ENCODE measurements around the gene CDK2. TPM values are rescaled to one million over a fixed set of nuclear protein-coding genes. Genes with fewer than 3 reads are reported as not detected.
A peak's percentile ranks its signal among the peaks of the same experiment; 100 is the strongest.

The CDK2 gene
- polyA plus RNA-seq, 2 of the 4 experiments (the other 2 are of a cell fraction): 51.0 to 53.8 TPM

DNA sequence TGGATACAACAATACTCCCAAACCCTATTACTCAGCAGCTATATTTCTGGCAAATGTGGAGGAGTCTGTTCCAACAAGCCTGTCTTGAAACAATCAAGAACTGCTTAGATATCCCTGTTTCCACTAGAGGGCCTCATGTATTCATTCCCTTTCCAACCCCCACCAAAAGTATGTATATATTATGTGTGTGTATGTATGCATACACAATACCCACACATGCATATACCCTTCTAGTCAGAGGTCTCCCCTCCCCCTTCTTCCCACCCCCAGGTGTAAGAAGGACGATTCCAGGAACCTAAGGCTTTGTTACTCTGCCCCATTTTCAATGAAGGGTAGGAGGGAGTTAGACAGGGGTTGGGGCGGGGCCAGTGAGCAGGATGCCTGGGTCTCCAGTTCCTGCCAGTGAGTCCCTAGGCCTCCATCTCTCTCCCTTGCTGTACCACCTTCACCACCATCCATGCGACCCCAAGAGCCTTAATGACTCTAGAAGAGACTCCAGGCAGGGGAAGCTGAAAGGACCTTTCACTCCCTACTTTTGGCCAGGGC, 35.8 kb upstream of the CDK2 start, which contains the start of gene DGKA:
DGKA (plus strand) TSS at position 392 of the 546 bp plus-strand sequence. CDS start 5,342 bp downstream, outside the sequence.
- Histone ChIP-seq H3K4me1 (peaks cover 42% of the 10 kb centered on the region), H3K4me3 (peak within 1 kb of the TSS; percentile 54), H3K4me2 (peak within 1 kb of the TSS; percentile 79), H3K9me3 (no peaks in the 10 kb centered on the region), H3K27ac (peak within 1 kb of the TSS; percentile 74 to 88)
- POLR2A ChIA-PET: interaction anchor here (0.7 to 1.3 kb wide), 2 partner anchors 113 kb away, joined by 4 read pairs; partner anchors contain the start of genes ORMDL2 and SARNP
- FAIRE-seq (no peak), ATAC-seq (peak; percentile 28 to 56; a peak in 4 of 6 replicates), DNase-seq (ENCODE audit: low read depth in 1 of 2, low spot score in 1 of 2) (peak; percentile 69 to 71)
- peak; percentile 46; the same call in 2 of the 3 replicates for TF ChIP-seq SMC3 (IDR thresholded peaks at IDR 0.05)
- peak; percentile 45 to 56; a peak in 4 of 5 replicates for TF ChIP-seq RAD21 (conservative IDR thresholded peaks at IDR 0.05 in 1 of 2, IDR thresholded peaks at IDR 0.05 in 1 of 2)
- no peak for TF ChIP-seq KDM5A (IDR thresholded peaks at IDR 0.05)
- peak; percentile 72 for TF ChIP-seq CTCF (IDR thresholded peaks at IDR 0.05)
- CTCF ChIA-PET: interaction anchor here (0.5 to 2.7 kb wide), 27 partner anchors 9 to 1826 kb away, joined by 3 to 48 read pairs (median 3); partner anchors contain the start of genes IKZF4, RAB5B and SUOX
- WGBS (ENCODE audit: missing lambda C conversion rate): 34% methylated on average over 3 of the region's 3 CpGs

DNA sequence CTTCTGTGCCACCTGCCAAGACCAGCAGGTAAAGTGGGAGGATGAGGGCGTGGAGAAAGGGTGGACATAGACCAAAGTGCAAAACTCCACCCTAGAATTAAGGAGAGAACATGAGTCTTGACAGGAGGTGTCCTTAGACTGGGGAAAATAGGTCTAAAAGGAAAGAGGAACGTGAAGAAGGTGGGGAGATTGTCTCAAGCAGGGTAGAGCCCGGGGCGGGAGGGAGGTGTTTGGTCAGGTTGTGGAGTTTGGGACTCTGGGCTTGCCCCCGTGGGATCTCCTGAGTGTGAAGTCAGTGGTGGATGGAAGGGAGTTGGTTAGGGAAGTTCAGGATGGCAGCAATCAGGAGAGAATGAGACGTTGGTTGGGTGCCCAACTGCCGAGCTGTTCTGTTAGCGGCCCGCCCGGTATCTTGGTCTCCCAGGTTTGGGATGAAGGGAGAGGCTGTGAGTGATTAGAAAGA, 35.3 kb upstream of the CDK2 start:
- ChIA-PET POLR2A (interaction anchor here (0.7 to 1.7 kb wide), 3 partner anchors 42 to 114 kb away, joined by 4 to 5 read pairs (median 4); partner anchors contain the start of genes DNAJC14, ORMDL2, RAB5B and SARNP), CTCF (interaction anchor here (0.6 to 2.7 kb wide), 19 partner anchors 8 to 1825 kb away, joined by 3 to 48 read pairs (median 3); partner anchors contain the start of genes IKZF4 and SUOX)
- H3K4me3 ChIP-seq: peak overlapping the region; percentile 54
- 23% methylated on average over 10 of the region's 10 CpGs for WGBS (ENCODE audit: missing lambda C conversion rate)
- ATAC-seq (no peak), FAIRE-seq (no peak), DNase-seq (ENCODE audit: low read depth in 1 of 2, low spot score in 1 of 2) (peak in 1 of 2 experiments; percentile 38)
- peak overlapping the region; percentile 74 to 88 for H3K27ac ChIP-seq
- no peaks in the 10 kb centered on the region for H3K9me3 ChIP-seq
- no peak for TF ChIP-seq BHLHE40 (IDR thresholded peaks at IDR 0.05; ENCODE audit: low read depth, low read length)
- TF ChIP-seq SREBF2 (IDR thresholded peaks at IDR 0.05): no peak
- TF ChIP-seq, protein P1, sequence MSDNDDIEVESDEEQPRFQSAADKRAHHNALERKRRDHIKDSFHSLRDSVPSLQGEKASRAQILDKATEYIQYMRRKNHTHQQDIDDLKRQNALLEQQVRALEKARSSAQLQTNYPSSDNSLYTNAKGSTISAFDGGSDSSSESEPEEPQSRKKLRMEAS (IDR thresholded peaks at IDR 0.05): peak; percentile 15; the same call in 1 of the 2 replicates
- TF ChIP-seq CHD2 (IDR thresholded peaks at IDR 0.05; ENCODE audit: low read length, partially characterized antibody): no peak
- TF ChIP-seq EHMT2 (IDR thresholded peaks at IDR 0.05; ENCODE audit: low read depth): no peak
- no peak for TF ChIP-seq REST (IDR thresholded peaks at IDR 0.05)
- TF ChIP-seq ZC3H11A (IDR thresholded peaks at IDR 0.05): no peak
- TF ChIP-seq HOXB13 (CRISPR knock-in tag; IDR thresholded peaks at IDR 0.05; ENCODE audit: low read depth): no peak
- peak overlapping the region; percentile 79 for H3K4me2 ChIP-seq
- H3K4me1 ChIP-seq: peaks cover 40% of the 10 kb centered on the region

GRCh38 chr12:55931780-55932550, 34.7 kb upstream of the CDK2 start:
- peak; percentile 42 to 57; a peak in 5 of 6 replicates for ATAC-seq
- peak in 1 of 2 experiments; percentile 44 for DNase-seq (ENCODE audit: low read depth in 1 of 2, low spot score in 1 of 2)
- no peaks in the 10 kb centered on the region for H3K9me3 ChIP-seq
- peak overlapping the region; percentile 54 for H3K4me3 ChIP-seq
- ChIA-PET CTCF (interaction anchor here (0.6 to 2.7 kb wide), 15 partner anchors 8 to 446 kb away, joined by 3 to 48 read pairs (median 4); partner anchors contain the start of gene SUOX), POLR2A (interaction anchor here (0.7 to 1.7 kb wide), 3 partner anchors 42 to 114 kb away, joined by 4 to 5 read pairs (median 4); partner anchors contain the start of genes DNAJC14, ORMDL2, RAB5B and SARNP)
- peak overlapping the region; percentile 74 to 88 for H3K27ac ChIP-seq
- H3K4me1 ChIP-seq: peaks cover 40% of the 10 kb centered on the region
- peak overlapping the region; percentile 79 for H3K4me2 ChIP-seq
- FAIRE-seq: no peak
- WGBS (ENCODE audit: missing lambda C conversion rate): 6% methylated on average over 26 of the region's 60 CpGs
- TF ChIP-seq PBX3 (IDR thresholded peaks at IDR 0.05) (no peak), NR3C1 (IDR thresholded peaks at IDR 0.05) (no peak), ELK1 (IDR thresholded peaks at IDR 0.05; ENCODE audit: low read depth, low read length) (no peak), RAD21 (conservative IDR thresholded peaks at IDR 0.05 in 1 of 2, IDR thresholded peaks at IDR 0.05 in 1 of 2) (no peak), CEBPB (IDR thresholded peaks at IDR 0.05) (no peak), ATOH8 (CRISPR knock-in tag; IDR thresholded peaks at IDR 0.05; ENCODE audit: low read depth) (no peak), POLR2A (IDR thresholded peaks at IDR 0.05; ENCODE audit: low read length) (no peak), ZFP36 (IDR thresholded peaks at IDR 0.05; ENCODE audit: borderline replicate concordance, partially characterized antibody) (no peak)

Measured in A549 (cell line).